ENCODE measurements around the gene CNN3. TPM values are rescaled to one million over a fixed set of nuclear protein-coding genes. Genes with fewer than 3 reads are reported as not detected.

Gene CNN3
- total and polyA plus RNA-seq, 2 donors (not counting 1 experiment from before 2014, with no cell fraction given), result 2.3 to 17.2 TPM

GRCh38 chr1:94926126-94926914 lies 590 bp downstream of the CNN3 start:
- H3K36me3 ChIP-seq (replicated peaks in 1 of 2; ENCODE audit: control extremely low read depth in 1 of 2, control insufficient read depth in 1 of 2, extremely low read depth in 1 of 2, insufficient read depth in 2 of 2, low read length in 1 of 2), result no peaks in the 10 kb centered on the region
- H3K4me2 ChIP-seq (replicated peaks; ENCODE audit: low read depth, low read length, poor library complexity, severe bottlenecking), result peak overlapping the region; percentile 97
- WGBS (ENCODE audit: insufficient coverage), result 2% methylated on average over 78 of the region's 78 CpGs
- DNase-seq, result peak; percentile 61
- ChIA-PET CTCF (interaction anchor here (1.0 to 3.4 kb wide), 3 partner anchors 72 to 119 kb away, joined by 3 to 17 read pairs (median 10); no protein-coding TSS in a partner anchor), POLR2A (no interaction called here)
- no peak for TF ChIP-seq CTCF (IDR thresholded peaks at IDR 0.05)
- TF ChIP-seq EZH2 (IDR thresholded peaks at IDR 0.05; ENCODE audit: borderline replicate concordance, insufficient read depth, low read depth, low read length, poor library complexity, severe bottlenecking), result no peak
- ATAC-seq (ENCODE audit: low read depth), result peak; percentile 6
- peak overlapping the region; percentile 80 for H3K27ac Mint-ChIP-seq
- H3K9me3 Mint-ChIP-seq (ENCODE audit: insufficient read depth), result no peaks in the 10 kb centered on the region
- H4K20me1 ChIP-seq (ENCODE audit: control insufficient read depth, insufficient read depth, low read length, poor library complexity, severe bottlenecking), result no peaks in the 10 kb centered on the region
- intact Hi-C loops (cut with micrococcal nuclease), result loop anchor here (1.0 to 5.0 kb wide), 4 partner anchors 51 to 1579 kb away; partner anchors contain the start of gene DR1
- H3K9ac ChIP-seq (ENCODE audit: low read length), result peak overlapping the region; percentile 70
- peak overlapping the region in 1 of 2 donors; percentile 51 for H3K27ac ChIP-seq (ENCODE audit: low read length in 2 of 2)
- H2AFZ ChIP-seq (ENCODE audit: insufficient read depth, low read depth, low read length, poor library complexity, severe bottlenecking), result peak overlapping the region; percentile 90
- peak overlapping the region; percentile 56 to 67 (median 61) for H3K4me3 ChIP-seq (ENCODE audit: control extremely low read depth in 1 of 5, extremely low read depth in 1 of 5, insufficient read depth in 1 of 5, low read depth in 2 of 5, low read length in 4 of 5)
- H3K4me1 ChIP-seq (ENCODE audit: control insufficient read depth in 2 of 2, insufficient read depth in 2 of 2, low read length in 2 of 2), result peaks cover 24 to 28% of the 10 kb centered on the region in 2 donors
- peaks cover 0 to 30% (median 9%) of the 10 kb centered on the region in 4 experiments for H3K27me3 ChIP-seq (replicated peaks in 1 of 4; ENCODE audit: control extremely low read depth in 1 of 4, control insufficient read depth in 3 of 4, insufficient read depth in 4 of 4, low read length in 3 of 4)
- H3K9me3 ChIP-seq (ENCODE audit: control extremely low read depth in 1 of 3, control insufficient read depth in 2 of 3, insufficient read depth in 1 of 3, low read length in 2 of 3), result no peaks in the 10 kb centered on the region
- no peaks in the 10 kb centered on the region for H3K79me2 ChIP-seq (ENCODE audit: control insufficient read depth, insufficient read depth, low read length)
- peaks cover 26% of the 10 kb centered on the region for H3K4me1 Mint-ChIP-seq
- peaks cover 27% of the 10 kb centered on the region for H3K27me3 Mint-ChIP-seq
- peak overlapping the region; percentile 95 for H3K4me3 Mint-ChIP-seq

Data from B cell (primary cell).